ENCODE data around the gene ZRANB1.

ZRANB1 gene

GRCh38 chr10:125023862-125024496 lies 82.1 kb downstream of the ZRANB1 start:
- DNase-seq, result no peak

DNA sequence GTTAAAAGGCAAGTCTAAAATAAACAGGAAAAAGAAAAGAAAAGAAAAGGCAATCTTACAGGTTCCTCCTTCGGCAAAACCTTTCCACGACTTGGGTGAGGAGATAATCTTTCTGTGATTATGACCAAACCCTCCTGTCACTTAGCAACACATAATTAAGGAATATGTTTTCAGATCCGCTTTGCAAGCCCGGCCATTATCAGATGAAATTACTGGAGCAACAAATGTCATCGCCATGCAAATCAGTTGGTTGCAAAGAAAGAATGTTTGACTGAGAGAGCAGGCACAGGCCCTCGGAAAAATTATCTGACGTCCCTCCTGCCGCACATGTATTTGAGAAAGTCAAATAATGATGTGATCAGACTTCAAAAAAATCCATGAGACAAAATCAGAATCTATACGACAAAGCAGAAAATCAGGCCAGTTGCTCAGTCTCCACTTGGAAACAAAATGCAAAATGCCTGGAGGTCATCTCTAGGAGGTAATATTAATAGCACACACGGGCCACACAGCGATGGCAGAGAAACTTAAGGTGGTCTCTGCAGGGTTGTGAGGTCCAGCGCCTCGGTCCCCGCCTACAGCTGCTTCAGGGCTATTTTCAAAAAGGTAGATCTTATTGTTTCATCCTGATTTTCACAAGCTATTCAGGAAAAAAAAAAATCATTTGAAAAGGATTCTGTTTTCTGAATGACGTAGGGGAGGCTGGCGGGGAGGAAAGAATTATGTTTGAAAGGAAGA lies 82.7 kb downstream of the ZRANB1 start:
- DNase-seq, result no peak

- no peak for DNase-seq
Measured at GRCh38 chr10:125025341-125025740, 83.4 kb downstream of the ZRANB1 start.

GRCh38 chr10:125026036-125026931 lies 84.4 kb downstream of the ZRANB1 start:
- DNase-seq, result no peak

DNA sequence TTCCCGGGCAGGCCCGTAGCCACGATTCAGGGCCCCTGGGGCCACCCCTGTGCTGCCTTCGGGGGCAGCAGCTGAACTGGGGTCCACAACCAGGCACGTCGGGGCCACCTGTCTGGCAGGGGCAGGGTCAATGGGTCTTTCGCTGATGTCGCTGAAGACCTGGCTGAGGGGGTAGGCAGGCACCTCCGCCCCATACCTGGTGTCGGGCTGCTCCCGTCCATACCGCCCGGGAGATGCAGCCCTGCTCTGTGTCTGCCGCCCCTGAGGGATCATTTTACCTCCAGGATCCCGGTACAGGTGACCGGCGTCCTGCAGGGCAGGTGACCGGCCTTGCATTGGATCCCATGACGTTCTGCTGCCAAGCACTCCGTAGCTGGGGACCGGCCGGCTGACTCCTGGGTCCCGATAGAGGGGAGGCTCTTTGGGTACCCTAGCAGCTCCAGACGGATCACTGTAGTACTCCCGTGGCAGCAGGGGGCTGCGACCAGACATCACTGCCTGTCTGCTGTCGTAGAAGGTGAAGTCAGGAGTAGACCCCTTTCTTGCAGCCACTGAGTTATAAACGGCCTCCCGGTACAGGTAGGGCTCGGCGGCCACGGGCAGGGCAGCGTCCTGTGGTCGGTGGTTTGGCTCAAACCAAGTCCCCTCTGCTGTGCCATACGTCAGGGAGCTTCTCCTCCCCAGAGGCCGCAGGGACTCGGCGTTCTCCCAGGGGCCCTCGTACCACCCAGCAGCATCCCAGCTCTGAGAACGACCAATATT lies 85.2 kb downstream of the ZRANB1 start:
- DNase-seq, result no peak

GRCh38 chr10:125027871-125028869 lies 86.2 kb downstream of the ZRANB1 start:
- DNase-seq, result no peak

DNA sequence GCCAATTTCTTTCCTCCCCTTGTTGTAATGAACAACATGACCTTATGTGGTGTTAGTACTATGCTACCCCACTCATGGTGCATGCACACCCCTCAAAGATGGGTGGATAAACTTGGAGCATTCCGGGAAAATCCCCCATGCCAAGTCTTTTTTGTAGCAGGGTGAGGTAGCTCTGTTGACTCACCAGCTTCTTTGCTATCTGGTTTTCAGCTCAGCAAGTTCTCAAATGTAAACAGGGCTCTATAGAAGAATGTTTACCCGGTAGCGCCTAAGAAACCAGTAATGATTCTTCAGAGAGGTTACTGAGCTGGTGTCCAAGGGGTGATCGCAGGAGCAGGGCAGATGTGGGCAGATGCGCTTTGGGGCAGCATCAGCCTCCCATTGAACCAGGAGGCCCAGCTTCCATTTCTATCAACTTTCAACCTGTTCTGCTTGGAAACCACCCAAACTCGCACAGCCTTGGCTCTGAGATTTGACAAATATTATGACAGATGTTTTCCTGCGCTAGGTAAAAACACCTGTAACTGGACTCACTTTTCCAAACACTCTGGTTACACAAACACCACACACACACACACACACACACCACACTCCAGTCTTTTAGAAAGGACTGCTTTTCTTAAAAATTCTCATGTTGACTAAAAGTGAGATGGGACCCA lies 87.8 kb downstream of the ZRANB1 start:
- DNase-seq, result no peak

GRCh38 chr10:125030567-125031197 lies 88.8 kb downstream of the ZRANB1 start:
- DNase-seq, result no peak

DNA sequence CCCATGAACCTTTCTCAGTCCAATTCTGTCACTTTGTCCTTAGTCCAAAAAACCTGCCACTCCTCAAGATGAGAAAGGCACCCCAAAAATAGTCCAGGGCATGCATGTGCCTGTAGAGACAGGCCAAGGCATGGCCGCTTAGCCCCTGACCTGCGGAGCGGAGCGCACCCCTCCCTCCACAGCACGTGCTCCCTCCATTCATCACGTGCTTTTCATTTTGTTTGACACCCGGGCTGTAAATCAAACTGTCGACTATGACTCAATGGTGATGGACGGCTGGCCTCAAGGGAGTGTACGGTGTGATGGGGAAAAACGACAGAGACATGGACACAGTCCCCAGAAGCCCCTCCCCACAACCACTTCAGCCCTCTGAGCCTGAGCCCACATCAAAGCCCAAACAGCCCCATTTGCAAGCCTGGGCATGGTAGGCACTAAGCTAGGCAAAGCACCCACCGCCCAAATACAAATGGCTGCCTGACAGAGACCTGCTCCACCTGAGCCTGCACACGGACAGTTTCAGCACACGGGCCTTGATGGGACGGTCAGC lies 90.6 kb downstream of the ZRANB1 start:
- no peak for DNase-seq

DNA sequence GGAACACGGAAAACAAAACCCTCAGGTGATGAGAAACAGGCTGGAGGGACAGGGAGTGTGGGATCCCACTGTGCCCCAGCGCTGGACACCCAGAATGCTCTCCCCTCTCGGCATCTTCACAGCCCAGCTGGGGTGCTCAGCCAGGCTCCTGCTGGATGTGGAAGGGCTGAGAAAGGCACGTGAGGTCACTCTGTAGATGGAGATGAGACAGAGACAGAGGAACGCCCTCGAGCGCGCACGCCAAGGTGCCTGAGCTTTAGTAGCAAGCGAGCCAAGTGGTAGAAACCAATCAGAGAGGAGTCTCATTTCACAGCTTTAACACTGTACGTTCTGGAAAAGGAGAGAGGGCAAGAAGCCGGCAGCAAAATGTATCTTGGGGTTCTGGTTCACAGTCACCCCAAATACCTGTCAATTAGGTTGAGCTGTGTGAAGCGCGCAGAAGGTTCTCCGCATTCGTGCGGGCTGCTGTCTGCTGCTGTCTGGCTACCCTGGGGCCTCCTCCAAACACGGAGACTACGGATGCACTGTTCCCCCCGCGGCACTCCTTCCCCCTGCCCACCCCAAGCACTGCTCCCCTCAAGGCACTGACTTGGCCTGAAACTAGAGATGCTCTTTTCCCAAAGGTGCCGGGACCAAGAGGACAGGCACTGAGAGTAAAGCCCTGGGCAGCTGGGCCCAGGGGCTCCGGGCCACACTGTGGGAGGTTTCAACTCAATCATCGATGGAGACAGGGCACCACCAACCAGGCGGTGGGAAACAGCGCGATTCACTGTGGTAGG lies 91.4 kb downstream of the ZRANB1 start:
- DNase-seq, result no peak

DNA sequence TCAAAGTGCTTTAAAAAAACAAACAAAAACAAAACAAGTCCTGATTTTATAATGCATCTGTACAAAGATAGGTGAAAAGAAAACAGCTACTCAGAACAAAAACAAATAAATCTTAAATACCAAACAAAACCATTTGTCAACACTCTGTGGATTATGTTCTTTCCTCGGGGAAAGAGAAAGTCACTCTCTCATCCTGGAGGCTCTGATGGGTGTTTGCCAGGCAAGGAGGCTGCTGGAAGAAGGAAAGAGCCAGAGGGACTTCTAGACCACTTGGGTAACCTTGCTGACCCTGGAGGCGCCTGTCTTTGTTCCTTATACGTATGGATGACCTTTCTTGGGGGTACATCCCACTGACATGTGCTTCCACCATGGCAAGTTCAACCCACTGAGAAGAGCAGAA lies 92.8 kb downstream of the ZRANB1 start:
- DNase-seq, result no peak

GRCh38 chr10:125035136-125035535 lies 93.2 kb downstream of the ZRANB1 start:
- no peak for DNase-seq

DNA sequence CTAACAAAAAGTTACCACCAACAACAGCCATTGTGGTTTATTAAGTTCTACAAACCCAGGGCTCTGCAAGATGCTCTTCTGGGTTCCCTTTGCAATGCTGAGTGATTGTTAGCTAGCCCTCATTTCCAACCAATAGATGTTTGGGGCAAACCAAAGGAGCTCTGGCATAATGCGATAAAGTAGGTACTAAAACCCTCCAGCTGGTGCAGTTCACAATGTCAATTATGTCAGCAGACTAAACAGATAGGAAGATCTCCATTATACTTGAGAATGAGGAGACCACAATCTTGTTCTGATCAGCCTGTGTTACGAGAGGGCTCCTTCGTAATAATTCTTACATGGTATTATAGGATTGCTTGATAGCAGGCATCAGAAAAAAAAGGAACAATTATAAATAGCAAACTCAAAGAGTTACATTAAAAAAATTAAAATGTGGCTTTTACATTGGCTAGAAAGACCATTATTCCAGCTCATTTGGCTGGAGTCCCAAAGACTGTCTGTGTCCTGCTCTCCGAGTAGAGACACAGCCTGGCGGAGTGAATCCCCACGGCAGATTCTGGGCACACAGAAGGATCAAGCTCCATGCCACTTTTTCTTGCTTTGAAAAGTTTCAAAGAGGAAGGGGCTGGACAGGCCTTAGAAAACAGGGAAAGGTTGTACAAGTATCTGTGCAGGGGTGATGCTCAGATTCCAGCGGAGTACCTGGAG lies 93.8 kb downstream of the ZRANB1 start:
- DNase-seq, result no peak

DNA sequence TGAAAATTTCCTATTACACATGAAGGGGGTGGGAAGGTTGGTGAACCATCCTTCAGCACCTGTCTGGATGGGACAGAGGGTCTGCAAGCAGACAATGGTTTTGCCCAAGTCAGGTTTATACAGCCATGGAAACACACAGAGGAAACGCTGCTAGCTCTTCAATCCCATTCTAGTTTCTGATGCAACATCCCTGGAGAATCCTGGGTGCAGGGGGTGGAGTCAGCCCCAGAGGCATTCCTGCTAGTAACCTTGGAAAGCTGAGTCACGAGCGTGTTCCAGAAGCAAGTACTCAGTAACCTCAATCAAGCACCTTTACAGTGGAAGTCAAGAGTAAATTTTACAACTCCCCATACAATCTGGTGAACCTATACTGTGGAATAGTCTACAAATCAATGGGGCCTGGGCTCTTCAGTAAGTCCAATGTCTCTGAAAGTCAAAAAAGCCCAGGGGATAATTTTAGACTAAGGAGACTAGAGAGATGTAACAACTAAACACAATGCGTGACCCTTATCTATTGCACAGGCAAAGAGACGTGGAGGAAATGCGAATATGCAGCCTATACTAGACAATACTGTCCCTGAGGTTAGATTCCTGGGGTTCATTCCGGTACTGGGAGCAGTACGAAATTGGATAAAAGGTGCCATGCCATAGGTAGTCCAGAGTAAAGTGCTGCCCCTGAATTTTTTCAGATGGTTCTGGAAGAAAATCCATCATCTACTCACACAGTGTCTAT lies 95.4 kb downstream of the ZRANB1 start:
- no peak for DNase-seq

All from CD4-positive, alpha-beta T cell treated with Interleukin-1 beta for 1 hour (primary cell).